SU-DHL-6 (cell line): ENCODE results near the gene SDK2.

Experiments
- H2AFZ ChIP-seq: fragments of 200-600 bp; sonication (generic); 2 replicates; pipeline ENCODE4 v1.6.1; 2014; ENCODE audit warnings: low read depth, mild to moderate bottlenecking, moderate library complexity, mixed read lengths, antibody characterized with exemption, low read length; ENCODE audit not compliant: severe bottlenecking
- H3F3A ChIP-seq: fragments of 200-600 bp; shearing (Covaris generic); 2 replicates; pipeline ENCODE4 v1.6.0; 2016; ENCODE audit warnings: antibody characterized with exemption, mild to moderate bottlenecking; ENCODE audit not compliant: insufficient read depth
- H3K27ac ChIP-seq: fragments of 200-600 bp; sonication (generic); 2 replicates; pipeline ENCODE4 v1.5.1; 2016; ENCODE audit warnings: low read depth, mild to moderate bottlenecking, low read length, moderate library complexity, mixed read lengths
- H3K27me3 ChIP-seq: fragments of 200-600 bp; sonication (generic), shearing (Covaris generic); 2 replicates; pipeline ENCODE4 v1.6.0; 2014; ENCODE audit warnings: mild to moderate bottlenecking, low read length
- H3K36me3 ChIP-seq: fragments of 200-600 bp; sonication (generic); 2 replicates; pipeline ENCODE4 v1.6.1; 2014; ENCODE audit warnings: mild to moderate bottlenecking, low read length, mixed read lengths
- H3K4me2 ChIP-seq: fragments of 300-600, 200-600 bp; shearing (Covaris generic), sonication (generic); 2 replicates; pipeline ENCODE4 v1.6.0; 2014; ENCODE audit warnings: low read length, low read depth, mild to moderate bottlenecking; ENCODE audit not compliant: poor library complexity, severe bottlenecking
- H3K4me3 ChIP-seq: fragments of 200-600 bp; sonication (generic); 2 replicates; pipeline ENCODE4 v1.5.1; 2014; ENCODE audit warnings: antibody characterized with exemption, low read length, mild to moderate bottlenecking, mixed read lengths; ENCODE audit not compliant: insufficient read depth, poor library complexity, severe bottlenecking
- H3K79me2 ChIP-seq: fragments of 200-600 bp; sonication (generic); 2 replicates; pipeline ENCODE4 v1.6.1; 2014; ENCODE audit warnings: mild to moderate bottlenecking, low read length, moderate library complexity; ENCODE audit not compliant: insufficient read depth
- H3K9ac ChIP-seq: fragments of 200-600 bp; sonication (generic); 2 replicates; pipeline ENCODE4 v1.7.0; 2014; ENCODE audit warnings: mild to moderate bottlenecking, low read length
- H3K9me2 ChIP-seq: fragments of 200-600 bp; sonication (generic); replicated peaks from 2 replicates; pipeline ENCODE4 v1.6.1; 2014; ENCODE audit warnings: low read length; ENCODE audit not compliant: insufficient read depth
- H3K9me3 ChIP-seq: fragments of 200-600 bp; sonication (generic); 2 replicates; pipeline ENCODE4 v1.6.1; 2014; ENCODE audit warnings: low read length, mixed read lengths; ENCODE audit not compliant: insufficient read depth
- H4K20me1 ChIP-seq: fragments of 200-600 bp; sonication (generic); 2 replicates; pipeline ENCODE4 v1.6.1; 2014; ENCODE audit warnings: low read depth, mild to moderate bottlenecking, antibody characterized with exemption, low read length, moderate library complexity, mixed read lengths
- EZH2phosphoT487 ChIP-seq: fragments of 200-600 bp; sonication (generic), shearing (Covaris generic); conservative IDR thresholded peaks from 2 replicates; pipeline ENCODE4 v1.6.1; 2018; ENCODE audit warnings: mild to moderate bottlenecking, antibody characterized with exemption, low read length, moderate library complexity, mixed read lengths
- TF ChIP-seq, protein P1 (sequence below): fragments of 200-600 bp; sonication (generic); IDR thresholded peaks from one replicate; pipeline ENCODE4 v1.5.1; 2017; ENCODE audit warnings: antibody characterized with exemption, mild to moderate bottlenecking, low read length, moderate library complexity; ENCODE audit not compliant: insufficient read depth, poor library complexity, severe bottlenecking

SDK2 gene

DNA sequence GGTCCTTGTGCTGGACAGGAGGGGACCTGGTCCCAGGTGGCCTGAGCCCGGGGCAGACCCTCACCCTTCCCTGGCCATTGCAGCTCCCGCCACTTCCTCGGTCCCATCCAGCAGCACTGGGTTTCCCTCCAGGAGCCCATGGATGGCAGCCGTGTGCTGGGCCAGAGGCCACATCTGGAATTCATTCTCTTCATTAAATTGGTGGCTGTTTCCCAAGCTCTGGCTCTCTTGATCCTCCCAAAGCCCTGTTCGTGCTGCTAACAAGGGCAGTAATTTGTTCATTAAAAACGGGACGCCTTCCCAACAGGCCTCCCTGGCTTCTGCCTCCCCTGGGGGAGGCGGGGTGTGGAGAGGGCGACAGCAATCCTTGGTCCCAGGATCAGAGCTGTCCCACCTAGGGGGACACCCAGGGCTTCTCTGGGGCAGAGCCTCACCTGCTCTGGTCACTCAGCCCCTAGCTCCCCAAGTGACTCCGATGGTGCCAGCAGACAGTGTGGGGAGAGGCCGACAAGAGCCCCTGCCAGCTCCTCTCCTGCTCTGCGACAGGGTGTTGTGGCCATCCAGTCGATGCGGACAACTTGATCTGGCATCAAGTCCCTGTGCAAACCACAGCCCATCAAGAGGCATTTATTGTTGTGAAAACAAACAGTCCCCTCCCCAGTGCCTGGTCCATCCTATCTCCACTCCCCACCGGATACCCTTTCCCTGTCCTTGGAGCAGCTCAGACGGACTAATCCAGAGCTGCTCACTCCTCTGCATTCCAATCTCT, 44.0 kb downstream of the SDK2 start:
- H3K4me3 ChIP-seq: no peak overlapping the region
- no peak overlapping the region for H3K9ac ChIP-seq
- no peak overlapping the region for H3K27ac ChIP-seq
- no peaks in the 10 kb centered on the region for H3K27me3 ChIP-seq
- H4K20me1 ChIP-seq: no peaks in the 10 kb centered on the region
- H3K9me2 ChIP-seq: no peaks in the 10 kb centered on the region
- no peaks in the 10 kb centered on the region for H3K36me3 ChIP-seq
- TF ChIP-seq EZH2phosphoT487: no peak
- TF ChIP-seq, protein P1, sequence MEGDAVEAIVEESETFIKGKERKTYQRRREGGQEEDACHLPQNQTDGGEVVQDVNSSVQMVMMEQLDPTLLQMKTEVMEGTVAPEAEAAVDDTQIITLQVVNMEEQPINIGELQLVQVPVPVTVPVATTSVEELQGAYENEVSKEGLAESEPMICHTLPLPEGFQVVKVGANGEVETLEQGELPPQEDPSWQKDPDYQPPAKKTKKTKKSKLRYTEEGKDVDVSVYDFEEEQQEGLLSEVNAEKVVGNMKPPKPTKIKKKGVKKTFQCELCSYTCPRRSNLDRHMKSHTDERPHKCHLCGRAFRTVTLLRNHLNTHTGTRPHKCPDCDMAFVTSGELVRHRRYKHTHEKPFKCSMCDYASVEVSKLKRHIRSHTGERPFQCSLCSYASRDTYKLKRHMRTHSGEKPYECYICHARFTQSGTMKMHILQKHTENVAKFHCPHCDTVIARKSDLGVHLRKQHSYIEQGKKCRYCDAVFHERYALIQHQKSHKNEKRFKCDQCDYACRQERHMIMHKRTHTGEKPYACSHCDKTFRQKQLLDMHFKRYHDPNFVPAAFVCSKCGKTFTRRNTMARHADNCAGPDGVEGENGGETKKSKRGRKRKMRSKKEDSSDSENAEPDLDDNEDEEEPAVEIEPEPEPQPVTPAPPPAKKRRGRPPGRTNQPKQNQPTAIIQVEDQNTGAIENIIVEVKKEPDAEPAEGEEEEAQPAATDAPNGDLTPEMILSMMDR: no peak
- H3K79me2 ChIP-seq: no peaks in the 10 kb centered on the region
- H3K9me3 ChIP-seq: no peaks in the 10 kb centered on the region
- no peak overlapping the region for H3K4me2 ChIP-seq
- H3F3A ChIP-seq: no peaks in the 10 kb centered on the region
- no peak overlapping the region for H2AFZ ChIP-seq

DNA sequence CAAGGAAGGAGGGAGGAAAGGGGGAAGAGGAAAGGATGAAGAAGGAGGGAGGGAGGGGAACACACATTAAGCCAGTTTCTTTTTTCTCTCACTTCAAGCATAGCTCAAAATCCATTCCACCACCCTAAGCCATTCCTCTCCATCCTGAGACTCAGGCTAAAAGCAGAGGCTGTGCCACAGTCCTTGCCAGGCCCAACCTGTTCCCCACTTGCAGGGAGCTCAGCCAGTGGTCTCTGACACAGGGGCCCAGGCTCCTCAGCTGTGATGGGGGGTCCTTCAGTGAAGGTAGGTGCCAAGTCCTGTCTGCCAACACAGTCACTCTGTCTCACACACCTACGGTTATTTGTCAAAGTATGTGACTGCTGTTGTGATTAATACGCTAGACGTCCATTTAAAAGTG, 44.6 kb downstream of the SDK2 start:
- Histone ChIP-seq H3K27ac (no peak overlapping the region), H3F3A (no peaks in the 10 kb centered on the region), H3K4me2 (no peak overlapping the region), H3K9me2 (no peaks in the 10 kb centered on the region), H3K4me3 (no peak overlapping the region), H3K36me3 (no peaks in the 10 kb centered on the region), H3K27me3 (no peaks in the 10 kb centered on the region), H3K9me3 (no peaks in the 10 kb centered on the region), H2AFZ (no peak overlapping the region), H3K79me2 (no peaks in the 10 kb centered on the region), H4K20me1 (no peaks in the 10 kb centered on the region), H3K9ac (no peak overlapping the region)
- TF ChIP-seq EZH2phosphoT487: no peak
- TF ChIP-seq, protein P1: no peak

DNA sequence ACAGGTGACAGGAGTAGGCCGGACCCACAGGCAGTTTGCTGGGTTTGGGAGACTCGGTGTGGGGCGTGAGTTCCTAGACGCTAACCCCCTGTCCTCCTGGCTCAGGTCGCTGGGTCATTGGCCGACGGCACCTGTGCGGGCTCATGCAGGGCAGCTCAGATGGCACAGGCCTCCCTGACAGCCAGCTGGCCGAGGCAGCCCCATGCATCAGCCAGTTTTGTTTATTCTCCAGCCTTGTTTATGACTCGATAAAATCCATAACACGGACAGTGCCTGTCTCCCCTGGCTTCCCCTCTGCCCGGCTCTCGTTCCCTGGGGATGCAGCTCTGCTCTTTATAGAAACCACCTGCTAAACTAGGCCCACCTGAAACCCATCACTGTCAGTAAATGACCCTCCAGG, 46.0 kb downstream of the SDK2 start:
- TF ChIP-seq, protein P1: no peak
- no peak for TF ChIP-seq EZH2phosphoT487
- H3K4me2 ChIP-seq: no peak overlapping the region
- H2AFZ ChIP-seq: no peak overlapping the region
- H3K27me3 ChIP-seq: no peaks in the 10 kb centered on the region
- H3K79me2 ChIP-seq: no peaks in the 10 kb centered on the region
- no peak overlapping the region for H3K4me3 ChIP-seq
- H3K27ac ChIP-seq: no peak overlapping the region
- H3F3A ChIP-seq: no peaks in the 10 kb centered on the region
- no peak overlapping the region for H3K9ac ChIP-seq
- H4K20me1 ChIP-seq: no peaks in the 10 kb centered on the region
- no peaks in the 10 kb centered on the region for H3K9me3 ChIP-seq
- H3K9me2 ChIP-seq: no peaks in the 10 kb centered on the region
- H3K36me3 ChIP-seq: no peaks in the 10 kb centered on the region
